ENCODE results near the gene POU2AF3. TPM values are rescaled to one million over a fixed set of nuclear protein-coding genes. Genes with fewer than 3 reads are reported as not detected.
"Not testable (repeated sequence)": the region's sequence is repeated elsewhere in the genome, so short reads cannot be mapped to it uniquely, and the experiment has no call there.

POU2AF3 gene, protein sequence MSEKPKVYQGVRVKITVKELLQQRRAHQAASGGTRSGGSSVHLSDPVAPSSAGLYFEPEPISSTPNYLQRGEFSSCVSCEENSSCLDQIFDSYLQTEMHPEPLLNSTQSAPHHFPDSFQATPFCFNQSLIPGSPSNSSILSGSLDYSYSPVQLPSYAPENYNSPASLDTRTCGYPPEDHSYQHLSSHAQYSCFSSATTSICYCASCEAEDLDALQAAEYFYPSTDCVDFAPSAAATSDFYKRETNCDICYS
- total RNA-seq, result 0.72 TPM

DNA sequence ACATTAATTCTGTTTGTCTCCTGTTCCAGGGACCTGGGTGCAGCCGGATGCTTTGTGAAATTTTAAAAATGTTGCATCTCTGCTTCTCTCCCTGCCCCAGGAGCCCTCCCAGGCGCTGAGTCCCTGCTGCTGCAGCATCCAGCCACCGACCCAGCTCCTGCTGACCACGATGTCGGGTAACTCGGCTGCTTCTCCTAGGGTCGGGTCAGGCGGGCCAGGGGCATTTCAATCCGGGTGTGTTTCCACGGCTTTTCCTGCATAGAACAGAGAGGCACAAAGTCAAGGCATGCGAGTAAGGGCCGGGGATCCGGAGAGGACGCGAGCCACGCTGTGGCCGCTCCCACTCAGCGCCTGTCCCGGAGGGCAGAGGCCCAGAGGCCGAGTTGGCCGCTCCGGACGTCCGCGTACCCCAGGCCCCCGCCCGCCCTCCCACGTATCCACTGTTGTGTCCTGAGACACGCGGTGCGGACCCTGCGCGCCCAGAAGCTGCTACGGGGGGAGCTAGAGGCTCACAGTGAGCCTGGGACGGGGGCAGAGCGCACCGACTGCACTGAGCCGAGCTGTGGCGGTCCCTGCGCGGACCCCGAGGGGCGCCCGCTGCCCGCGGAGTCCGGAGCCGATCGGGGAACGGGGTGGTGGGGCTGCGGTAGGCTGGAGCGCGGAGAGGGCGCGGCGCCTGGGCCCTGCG lies at the start of gene POU2AF3:
POU2AF3 (plus strand) TSS at position 134 of the 688 bp plus-strand sequence; CDS start at position 170, 36 bp downstream.
- peak; percentile 67 for DNase-seq

DNA sequence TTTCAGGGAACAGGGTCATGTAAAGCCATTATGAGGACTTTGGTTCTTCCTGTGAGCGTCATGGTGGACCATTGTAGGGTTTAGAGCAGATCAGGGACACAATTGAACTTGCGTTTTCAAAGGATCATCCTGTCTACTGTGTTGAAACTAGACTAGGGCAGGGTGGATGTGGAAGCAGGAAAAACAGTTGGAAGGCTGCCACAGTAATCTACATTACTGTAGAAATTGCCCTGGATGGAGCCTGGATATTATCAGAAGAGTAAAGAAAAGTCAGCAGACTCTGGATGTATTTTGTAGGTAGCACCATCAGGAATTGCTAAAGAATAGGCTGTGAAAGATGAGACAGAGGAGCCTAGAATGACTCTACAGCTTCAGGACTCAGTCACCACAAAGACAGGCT lies 47.4 kb upstream of the POU2AF3 start:
- DNase-seq, result no peak

DNA sequence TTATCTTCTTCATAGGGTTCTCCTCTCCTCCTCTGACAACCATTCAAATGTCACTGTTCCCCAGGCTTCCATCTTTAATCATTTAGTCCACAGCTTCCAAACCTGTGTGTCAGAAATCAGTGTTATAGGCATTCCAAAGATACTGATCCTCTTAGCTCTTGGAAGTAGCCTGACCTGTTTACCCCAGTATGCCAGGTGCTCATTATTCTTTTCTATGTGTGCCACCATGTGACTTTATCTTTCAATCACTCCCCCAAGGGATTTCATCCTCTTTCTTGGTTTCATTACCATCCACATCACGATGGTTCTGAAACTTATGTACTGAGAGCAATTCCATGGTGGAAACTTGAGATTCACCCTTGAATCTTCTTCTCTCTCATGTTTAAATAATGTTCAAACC lies 45.2 kb upstream of the POU2AF3 start:
- DNase-seq, result no peak

DNA sequence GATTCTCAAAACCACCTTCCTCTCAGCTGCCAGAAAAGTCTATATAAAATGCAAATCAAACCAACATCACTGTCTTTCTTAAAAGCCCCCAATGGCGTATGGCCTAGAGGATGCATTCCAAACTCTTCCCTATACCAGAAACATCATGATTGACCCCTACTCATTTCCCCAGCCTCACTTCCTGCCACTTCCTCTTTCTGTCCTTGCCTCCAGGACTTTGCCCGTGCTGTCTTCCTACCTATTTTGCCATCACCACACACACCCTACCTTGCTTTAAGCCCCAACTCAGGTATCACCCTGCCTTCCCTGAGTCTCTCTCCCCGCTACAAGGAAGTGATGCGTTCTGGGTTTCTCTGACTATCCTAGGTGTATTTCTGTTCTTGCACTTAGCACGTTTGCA lies 44.7 kb upstream of the POU2AF3 start:
- no peak for DNase-seq

DNA sequence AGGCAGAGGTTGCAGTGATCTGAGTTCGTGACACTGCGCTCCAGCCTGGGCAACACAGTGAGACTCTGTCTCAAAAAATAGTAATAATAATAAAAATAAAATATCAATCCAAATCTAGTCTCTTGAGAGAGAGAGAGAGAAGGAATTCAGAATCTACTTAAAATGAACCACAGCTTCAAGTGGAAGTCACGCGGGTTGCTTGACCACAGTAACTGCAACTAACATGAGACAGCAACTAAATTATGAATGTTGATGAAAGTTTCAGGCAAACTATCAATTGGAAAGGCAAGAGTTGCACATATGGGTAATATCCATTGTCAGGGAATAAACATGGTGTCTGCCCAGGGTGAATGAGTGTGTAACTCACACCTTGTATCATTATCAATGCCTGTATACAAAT lies 40.3 kb upstream of the POU2AF3 start:
- DNase-seq, result no peak

DNA sequence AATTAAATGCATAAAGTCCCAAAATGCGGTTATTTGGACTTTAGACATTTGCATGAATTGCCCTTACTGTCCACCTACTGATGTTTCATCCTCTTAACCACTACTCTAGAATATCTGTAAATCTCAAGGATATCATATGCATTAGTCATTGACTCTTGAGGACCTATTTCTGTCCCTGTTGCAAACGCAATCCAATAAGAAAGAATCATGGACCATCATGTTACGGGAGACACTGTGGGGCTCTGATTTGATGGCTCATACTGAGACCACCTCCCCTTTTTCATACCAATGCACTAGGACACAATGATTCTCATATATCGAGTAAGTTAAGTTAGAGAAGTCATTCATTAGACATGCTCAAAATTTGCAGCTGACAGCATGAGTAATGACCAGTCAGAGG lies 38.5 kb upstream of the POU2AF3 start:
- no peak for DNase-seq

DNA sequence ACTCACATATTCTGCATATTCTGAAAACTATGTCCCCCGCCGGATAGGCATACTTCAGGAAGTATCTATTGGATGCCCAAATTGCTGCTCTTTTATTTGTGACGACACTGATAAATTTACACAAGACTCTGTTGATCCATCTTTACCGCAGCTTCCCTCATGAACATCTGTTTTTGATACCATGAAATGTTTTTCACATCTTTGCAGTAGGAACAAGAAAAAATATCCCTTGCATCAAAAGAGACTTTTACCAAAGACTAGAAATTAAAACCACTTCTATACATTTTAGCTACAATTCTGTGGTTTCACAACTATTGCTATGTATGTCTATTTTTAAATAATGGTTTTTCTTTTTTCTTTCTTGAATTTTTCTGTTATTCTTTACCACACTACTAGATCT lies 37.5 kb upstream of the POU2AF3 start:
- peak; percentile 6 for DNase-seq

DNA sequence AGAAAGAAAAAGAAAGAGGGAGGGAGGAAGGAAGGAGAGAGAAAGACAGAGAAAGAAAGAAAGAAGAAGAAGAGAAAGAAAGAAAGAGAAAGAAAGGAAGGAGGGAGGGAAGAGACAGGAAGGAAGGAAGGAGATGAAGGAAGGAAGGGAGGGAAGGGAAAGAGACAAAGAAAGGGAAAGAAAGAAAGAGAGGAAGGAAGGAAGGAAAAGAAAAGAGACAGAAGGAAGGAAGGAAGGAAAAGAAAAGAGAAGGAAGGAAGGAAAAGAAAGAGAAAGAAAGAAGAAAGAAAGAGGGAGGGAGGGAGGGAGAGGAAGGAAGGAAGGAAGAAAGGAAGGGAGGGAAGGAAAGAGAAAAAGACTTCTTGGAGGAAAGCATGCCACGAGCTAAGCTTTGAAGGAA lies 33.7 kb upstream of the POU2AF3 start:
- DNase-seq, result no peak

DNA sequence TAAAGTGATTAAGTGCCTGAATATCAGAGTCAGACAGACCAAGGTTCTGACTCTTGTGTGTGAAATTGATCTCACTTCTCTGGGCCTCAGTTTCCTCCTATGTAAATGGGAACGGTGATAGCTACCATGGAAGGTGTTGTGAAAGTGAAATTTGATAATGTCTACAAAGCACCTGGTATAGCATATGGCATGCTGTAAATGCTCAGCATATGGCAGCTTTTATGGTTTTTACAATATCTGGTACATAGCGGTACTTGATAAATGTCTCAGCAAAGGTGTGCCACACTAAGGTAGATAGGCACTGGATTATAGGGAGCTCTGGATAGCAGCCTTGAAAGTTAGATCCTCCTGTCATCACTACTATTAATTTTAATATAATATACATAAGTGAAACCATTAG lies 32.9 kb upstream of the POU2AF3 start:
- DNase-seq, result no peak

DNA sequence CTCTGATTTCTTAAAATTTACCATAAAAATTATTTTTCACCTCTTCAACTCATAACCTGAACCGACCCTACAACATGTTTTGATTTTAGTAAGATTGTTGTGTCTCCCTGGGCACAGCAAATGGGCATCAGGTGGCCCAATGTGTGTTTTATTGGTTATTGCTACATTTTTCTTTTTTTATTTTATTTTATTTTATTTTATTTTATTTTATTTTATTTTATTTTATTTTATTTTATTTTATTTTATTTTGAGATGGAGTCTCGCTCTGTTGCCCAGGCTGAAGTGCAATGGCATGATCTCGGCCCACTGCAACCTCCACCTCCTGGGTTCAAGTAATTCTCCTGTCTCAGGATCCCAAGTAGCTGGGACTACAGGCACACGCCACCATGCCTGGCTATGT lies 30.0 kb upstream of the POU2AF3 start:
- not testable (repeated sequence) for DNase-seq

DNA sequence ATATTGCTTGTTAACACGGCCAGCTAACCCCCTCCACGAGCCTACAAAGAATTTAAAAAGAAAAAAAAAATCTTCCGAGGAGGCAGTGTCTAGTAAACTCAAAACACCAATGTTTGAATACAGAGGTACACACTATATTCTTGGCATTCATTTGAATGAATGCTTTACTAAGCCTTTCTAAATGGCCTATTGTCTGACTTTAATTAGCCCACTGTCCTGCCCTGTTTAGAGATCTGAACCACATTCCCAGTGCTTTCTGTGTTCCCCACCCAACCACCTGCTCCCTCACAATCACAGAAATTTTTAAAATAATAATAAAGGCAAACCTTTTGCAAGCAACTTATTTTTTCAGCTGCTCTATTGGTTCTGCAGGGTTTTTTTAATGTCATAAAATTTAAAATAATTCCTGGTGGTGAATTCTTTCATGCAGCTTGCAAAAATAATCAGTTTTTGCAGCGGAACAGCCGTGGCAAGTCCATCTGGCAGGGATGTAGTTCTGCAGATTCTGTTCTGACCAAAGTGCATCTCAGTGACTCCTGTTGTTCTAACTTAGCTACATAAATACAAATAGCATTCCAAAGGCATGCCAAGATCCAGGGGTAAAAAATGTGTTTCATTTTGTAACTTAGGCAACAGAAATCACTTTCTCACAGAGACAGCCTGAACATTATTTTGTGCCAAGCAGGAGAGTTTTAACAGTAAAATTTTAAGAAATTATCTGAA lies 29.0 kb upstream of the POU2AF3 start:
- DNase-seq, result peak; percentile 81

DNA sequence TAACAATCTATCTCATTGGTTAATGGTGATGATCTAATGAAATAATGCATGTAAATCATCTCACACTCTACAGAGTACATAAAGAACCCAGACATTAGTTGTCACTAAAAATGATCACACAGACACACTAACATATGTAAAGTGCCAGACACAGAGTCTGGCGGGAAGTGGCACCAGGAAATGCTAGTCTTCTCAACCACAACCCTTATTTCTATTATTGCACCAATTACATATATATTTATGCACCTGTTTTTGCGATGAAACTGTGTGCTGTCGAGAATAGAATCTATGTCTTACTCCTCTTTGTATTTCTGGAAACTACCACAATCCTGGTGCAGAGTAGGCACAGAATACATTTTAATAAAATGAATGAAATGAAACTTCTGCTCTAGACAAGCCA lies 25.9 kb upstream of the POU2AF3 start:
- DNase-seq, result no peak

DNA sequence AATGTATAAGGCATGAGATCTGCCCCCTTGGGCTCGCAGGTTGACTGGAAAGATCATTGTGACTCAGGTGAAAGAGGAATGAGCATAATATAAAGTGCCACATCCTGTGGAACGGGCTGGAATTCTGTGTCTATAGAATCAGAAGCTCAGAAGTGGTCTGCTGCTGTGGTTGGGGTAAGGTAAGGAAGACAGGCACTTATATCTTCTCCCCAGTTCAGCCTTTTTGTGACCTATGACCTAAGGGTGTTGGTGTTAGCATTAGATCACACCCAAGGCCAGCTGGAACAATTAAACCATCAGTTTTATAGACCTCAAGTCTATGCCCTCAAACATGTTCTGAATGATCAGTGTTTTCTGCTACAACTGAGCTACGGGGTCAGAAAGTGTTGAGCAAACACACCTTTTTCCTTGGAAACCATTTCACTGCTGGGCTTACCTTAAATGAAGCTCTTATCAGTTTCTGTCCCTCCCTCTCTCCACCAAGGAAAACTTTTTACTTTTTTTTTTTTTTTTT lies 15.7 kb upstream of the POU2AF3 start:
- no peak for DNase-seq

DNA sequence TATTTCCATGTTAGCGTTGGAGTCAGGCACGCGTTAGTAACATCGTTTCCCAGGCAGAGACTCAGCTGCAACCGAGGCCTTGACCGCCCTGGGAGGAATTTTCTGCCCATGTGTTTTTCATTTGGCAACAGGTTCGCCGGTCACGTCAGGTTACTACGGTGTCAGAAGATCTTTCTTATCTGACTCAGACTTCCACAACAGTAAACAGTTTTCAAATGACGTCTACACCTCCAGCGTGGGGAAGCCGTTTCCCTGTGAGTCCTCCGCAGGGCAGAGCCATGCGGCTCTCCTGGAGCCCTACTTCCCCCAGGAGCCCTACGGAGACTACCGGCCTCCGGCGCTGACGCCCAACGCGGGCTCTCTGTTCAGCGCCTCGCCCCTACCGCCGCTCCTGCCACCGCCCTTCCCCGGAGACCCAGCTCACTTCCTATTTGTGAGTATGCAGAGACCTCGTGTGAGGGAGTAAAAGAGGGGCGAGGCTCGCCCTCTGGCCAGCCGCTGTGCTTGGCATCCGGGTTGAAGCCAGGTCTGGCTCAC lies 14.3 kb upstream of the POU2AF3 start:
- DNase-seq, result no peak

DNA sequence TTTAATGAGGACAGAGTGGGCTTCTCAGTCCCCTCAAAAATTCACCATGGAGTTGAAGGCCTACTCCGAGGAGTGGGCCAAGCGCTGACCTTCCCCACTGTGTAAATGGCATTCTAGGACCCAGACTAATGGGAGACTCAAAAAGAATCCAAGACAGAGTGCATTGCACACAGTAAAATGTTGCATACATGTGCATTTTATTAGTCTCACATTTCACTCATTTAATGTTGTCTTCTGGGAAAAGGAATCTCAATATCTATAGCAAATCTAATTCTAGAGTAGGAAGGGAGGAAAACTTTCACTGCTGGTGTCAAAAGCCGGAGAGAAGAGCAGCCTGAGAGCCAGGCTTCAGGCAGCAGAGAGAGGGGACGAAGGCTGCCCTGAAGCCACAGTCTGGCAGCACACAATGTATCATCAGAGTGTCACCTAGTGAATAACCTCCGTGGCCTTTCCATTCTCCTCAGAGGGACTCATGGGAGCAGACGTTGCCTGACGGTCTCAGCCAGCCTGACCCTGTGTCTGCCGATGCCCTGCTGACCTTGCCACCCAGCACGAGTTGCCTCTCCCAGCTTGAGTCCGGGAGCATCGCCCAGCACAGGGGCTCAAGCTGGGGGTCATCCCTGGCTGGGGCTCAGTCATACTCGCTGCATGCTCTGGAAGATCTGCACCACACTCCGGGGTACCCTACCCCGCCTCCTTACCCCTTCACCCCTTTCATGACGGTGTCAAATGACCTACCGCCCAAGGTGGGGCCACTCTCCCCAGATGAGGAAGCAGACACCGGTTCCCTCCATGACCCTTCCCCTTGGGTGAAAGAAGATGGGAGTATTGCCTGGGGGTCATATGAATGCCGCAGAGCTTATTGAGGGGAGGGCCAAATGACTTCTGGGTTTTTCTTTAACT lies 12.9 kb upstream of the POU2AF3 start:
- no peak for DNase-seq

DNA sequence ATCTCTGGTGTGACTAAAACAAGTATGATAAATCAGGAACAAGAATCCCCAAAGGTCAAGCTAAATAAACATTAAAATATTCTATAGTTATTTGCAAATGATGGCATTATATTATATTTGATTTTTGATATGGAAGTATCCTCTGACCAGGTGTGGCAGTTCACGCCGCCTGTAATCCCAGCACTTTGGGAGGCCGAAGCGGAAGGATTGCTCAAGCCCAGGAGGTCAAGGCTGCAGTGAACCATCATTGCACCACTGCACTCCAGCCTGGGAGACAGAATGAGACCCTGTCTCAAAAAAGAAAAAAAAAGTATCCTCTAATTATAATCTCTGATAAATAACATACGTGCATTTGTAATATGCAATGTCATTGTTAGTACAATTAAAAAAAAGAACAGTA lies 6.6 kb upstream of the POU2AF3 start:
- DNase-seq, result no peak

DNA sequence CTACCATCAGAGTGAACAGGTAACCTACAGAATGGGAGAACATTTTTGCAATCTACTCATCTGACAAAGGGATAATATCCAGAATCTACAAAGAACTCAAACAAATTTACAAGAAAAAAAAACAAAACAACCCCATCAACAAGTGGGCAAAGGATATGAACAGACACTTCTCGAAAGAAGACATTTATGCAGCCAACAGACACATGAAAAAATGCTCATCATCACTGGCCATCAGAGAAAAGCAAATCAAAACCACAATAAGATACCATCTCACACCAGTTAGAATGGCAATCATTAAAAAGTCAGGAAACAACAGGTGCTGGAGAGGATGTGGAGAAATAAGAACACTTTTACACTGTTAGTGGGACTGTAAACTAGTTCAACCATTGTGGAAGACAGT lies 5.9 kb upstream of the POU2AF3 start:
- not testable (repeated sequence) for DNase-seq

DNA sequence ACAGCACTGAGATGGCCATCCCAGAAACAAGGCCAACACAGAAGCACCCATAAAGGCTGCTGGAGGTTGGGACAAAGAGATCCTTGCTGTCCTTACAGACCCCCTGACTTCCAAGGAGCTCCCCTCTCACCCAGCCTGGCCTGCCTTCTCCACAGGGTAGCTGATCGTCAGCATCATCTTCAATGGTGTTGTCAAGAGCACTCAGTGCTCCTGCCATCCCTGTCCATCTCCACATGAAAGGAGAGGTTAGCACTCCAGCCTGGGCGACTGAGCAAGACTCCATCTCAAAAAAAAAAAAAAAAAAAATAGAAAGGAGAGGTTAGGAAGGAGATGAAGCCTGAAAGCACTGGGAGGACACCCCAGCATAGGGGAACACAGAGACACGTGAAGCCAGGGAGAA lies 2.1 kb upstream of the POU2AF3 start:
- no peak for DNase-seq

DNA sequence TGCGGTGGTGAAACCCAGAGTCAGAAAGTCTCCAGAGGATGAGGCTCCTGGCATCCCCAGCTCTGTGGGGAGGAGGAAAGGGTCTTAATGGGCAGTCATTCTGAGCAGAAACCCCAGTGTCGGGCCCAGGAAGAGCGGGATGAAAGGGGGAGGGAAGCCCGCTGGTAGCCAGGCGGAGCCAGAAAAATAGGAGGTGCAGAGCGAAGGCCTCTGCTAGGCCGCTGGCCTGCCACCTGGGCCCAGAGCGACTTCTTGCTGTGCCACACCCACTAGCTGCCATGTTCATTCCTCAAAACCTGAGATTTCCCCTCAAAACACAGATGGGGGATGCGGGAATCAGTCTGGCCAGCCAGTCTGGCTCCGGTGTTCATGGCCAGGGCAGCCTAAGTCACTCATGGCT lies 650 bp upstream of the POU2AF3 start:
- DNase-seq, result no peak

DNA sequence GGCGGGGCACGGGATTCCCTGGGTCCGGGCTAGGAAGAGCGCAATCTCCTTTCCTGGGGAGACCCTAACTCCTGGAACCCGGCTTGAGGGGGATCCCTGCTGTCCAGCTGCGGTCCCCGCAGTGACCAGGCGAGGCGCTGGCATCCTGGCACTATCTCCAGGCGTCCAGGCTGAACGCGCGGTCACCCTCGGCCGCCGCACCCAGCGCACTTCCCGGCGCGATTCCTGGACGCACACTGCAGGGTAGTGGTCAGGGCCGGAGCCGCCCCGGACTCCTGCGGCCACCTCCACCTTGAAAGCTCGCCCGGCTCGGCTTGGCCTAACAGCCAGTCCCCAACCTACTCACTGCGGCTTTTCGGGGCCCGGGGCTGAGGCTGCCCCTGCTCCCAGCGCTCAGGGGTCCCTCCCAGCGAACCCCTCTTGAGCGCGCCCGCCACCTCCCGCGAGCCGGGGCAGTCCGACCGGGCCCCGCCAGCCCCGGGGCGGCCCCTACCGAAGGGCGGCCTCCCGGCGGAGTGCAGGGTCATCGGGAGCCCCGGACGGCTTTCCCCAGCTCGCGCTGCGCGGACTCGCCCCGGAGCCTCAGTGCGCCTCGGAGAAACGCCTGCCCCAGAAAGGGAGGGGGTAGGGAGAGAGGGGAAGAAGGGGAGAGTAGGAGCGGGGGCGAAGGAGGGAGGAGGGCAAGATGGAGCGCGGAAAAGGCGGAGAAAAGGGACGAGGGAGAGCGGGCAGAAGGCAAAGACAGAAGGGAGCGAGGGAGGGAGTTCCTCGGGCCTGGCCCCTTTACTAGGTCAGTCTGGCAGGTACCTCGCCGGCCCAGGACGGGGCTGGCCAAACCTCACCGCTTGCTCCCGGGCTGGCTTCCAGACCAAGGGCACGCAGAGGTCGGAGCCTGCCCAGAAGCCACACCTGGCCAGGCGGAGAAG lies 1.0 kb downstream of the POU2AF3 start:
- peak; percentile 77 for DNase-seq

DNA sequence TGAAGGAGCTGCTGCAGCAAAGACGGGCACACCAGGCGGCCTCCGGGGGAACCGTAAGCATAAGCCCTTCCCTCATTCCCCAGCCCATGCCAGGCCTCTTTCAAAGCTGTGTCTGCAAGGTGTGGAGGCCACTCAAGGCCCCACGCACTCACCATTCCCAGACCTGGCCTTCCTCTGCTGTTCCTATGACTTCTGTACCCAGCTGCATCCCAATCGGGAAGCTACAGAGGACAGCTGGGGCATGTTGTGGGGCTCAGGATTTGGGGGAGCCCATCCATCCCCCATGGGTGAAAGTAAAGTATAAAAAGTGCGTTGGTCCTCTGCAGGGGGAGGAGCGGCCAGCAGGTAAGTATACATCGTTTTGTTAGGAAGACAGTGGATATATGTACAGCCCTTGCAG lies 2.2 kb downstream of the POU2AF3 start:
- DNase-seq, result no peak
